Liver (tissue), 9 donors: ENCODE data around the gene KCNMA1. TPM values are rescaled to one million over a fixed set of nuclear protein-coding genes. Genes with fewer than 3 reads are reported as not detected.

Experiments used
- DNase-seq: peaks from one replicate; pipeline ENCODE4 v3.0.0-alpha.2; 2017; ENCODE audit warnings: low spot score
- H3K27ac ChIP-seq, 2 donors: one replicate each; pipeline ENCODE4 v1.7.0; 2013; ENCODE audit warnings: inconsistent platforms in 2 of 2, low read length in 2 of 2, control low read depth in 1 of 2, low read depth in 1 of 2, mild to moderate bottlenecking in 1 of 2
- H3K27me3 ChIP-seq, 4 donors: one replicate each; pipeline versions ENCODE4 v1.6.1 to v1.7.0; 2013; ENCODE audit warnings: low read length in 3 of 4, inconsistent platforms in 1 of 4, mild to moderate bottlenecking in 1 of 4, moderate library complexity in 1 of 4; ENCODE audit not compliant: control insufficient read depth in 4 of 4, insufficient read depth in 4 of 4
- H3K36me3 ChIP-seq, 4 donors: one replicate each; pipeline versions ENCODE4 v1.6.1 to v1.7.0; 2013; ENCODE audit warnings: low read length in 3 of 4, mild to moderate bottlenecking in 3 of 4, low read depth in 1 of 4, moderate library complexity in 1 of 4; ENCODE audit not compliant: control insufficient read depth in 4 of 4, insufficient read depth in 3 of 4
- H3K4me1 ChIP-seq, 4 donors: one replicate each; pipeline versions ENCODE4 v1.6.1 to v1.7.0; 2013; ENCODE audit warnings: low read length in 3 of 4, mild to moderate bottlenecking in 3 of 4, moderate library complexity in 1 of 4; ENCODE audit not compliant: control insufficient read depth in 4 of 4, insufficient read depth in 4 of 4
- H3K4me3 ChIP-seq, 3 donors: one replicate each; pipeline versions ENCODE4 v1.6.1 to v1.7.0; 2013; ENCODE audit warnings: low read length in 3 of 3, control low read depth in 1 of 3, low read depth in 1 of 3, mild to moderate bottlenecking in 1 of 3
- H3K9ac ChIP-seq, 2 donors: one replicate each; pipeline ENCODE4 v1.7.0; 2013; ENCODE audit warnings: low read length in 2 of 2, mild to moderate bottlenecking in 2 of 2, moderate library complexity in 2 of 2, control low read depth in 1 of 2, low read depth in 1 of 2
- H3K9me3 ChIP-seq, 4 donors: one replicate each; pipeline versions ENCODE4 v1.6.1 to v1.7.0; 2013; ENCODE audit warnings: low read length in 3 of 4; ENCODE audit not compliant: control insufficient read depth in 4 of 4
- CTCF ChIP-seq: fragments of 150-350 bp; IDR thresholded peaks from 2 replicates; pipeline ENCODE4 v1.5.1; 2017; ENCODE audit warnings: improper control_type of control experiment, low read depth, low read length; ENCODE audit not compliant: missing input control
- EGR1 ChIP-seq, 2 donors: IDR thresholded peaks; 2 replicates each; pipeline ENCODE4 v1.6.1; 2016 to 2018; ENCODE audit warnings: antibody characterized with exemption in 2 of 2, low read depth in 2 of 2
- FOXA1 ChIP-seq: IDR thresholded peaks from 2 replicates; pipeline ENCODE4 v1.6.1; 2016; ENCODE audit warnings: antibody characterized with exemption
- FOXA2 ChIP-seq: IDR thresholded peaks from 2 replicates; pipeline ENCODE4 v1.6.1; 2016; ENCODE audit warnings: antibody characterized with exemption
- GABPA ChIP-seq, 2 donors: IDR thresholded peaks in 1 of 2; conservative IDR thresholded peaks in 1 of 2; 2 replicates each; pipeline ENCODE4 v1.6.1; 2016; ENCODE audit warnings: antibody characterized with exemption in 2 of 2, mild to moderate bottlenecking in 1 of 2, moderate library complexity in 1 of 2
- HNF4A ChIP-seq, 2 donors: conservative IDR thresholded peaks; 2 replicates each; pipeline ENCODE4 v1.6.1; 2016; ENCODE audit warnings: antibody characterized with exemption in 2 of 2, mild to moderate bottlenecking in 2 of 2
- HNF4G ChIP-seq: IDR thresholded peaks from 2 replicates; pipeline ENCODE4 v1.6.1; 2016; ENCODE audit warnings: antibody characterized with exemption
- JUND ChIP-seq, 2 donors: IDR thresholded peaks; 2 replicates each; pipeline ENCODE4 v1.6.1; 2016; ENCODE audit warnings: antibody characterized with exemption in 2 of 2
- NR2F2 ChIP-seq: IDR thresholded peaks from 2 replicates; pipeline ENCODE4 v1.6.1; 2016; ENCODE audit warnings: antibody characterized with exemption
- RAD21 ChIP-seq, 2 donors: IDR thresholded peaks; 2 replicates each; pipeline ENCODE4 v1.6.1; 2016; ENCODE audit warnings: antibody characterized with exemption in 2 of 2, mild to moderate bottlenecking in 2 of 2
- REST ChIP-seq: IDR thresholded peaks from 2 replicates; pipeline ENCODE4 v1.6.1; 2016; ENCODE audit warnings: antibody characterized with exemption, mild to moderate bottlenecking
- RXRA ChIP-seq, 2 donors: IDR thresholded peaks; 2 replicates each; pipeline ENCODE4 v1.6.1; 2017 to 2018; ENCODE audit warnings: antibody characterized with exemption in 2 of 2, mild to moderate bottlenecking in 1 of 2
- SP1 ChIP-seq: IDR thresholded peaks from 2 replicates; pipeline ENCODE4 v1.6.1; 2018; ENCODE audit warnings: antibody characterized with exemption, mild to moderate bottlenecking
- TAF1 ChIP-seq: conservative IDR thresholded peaks from 2 replicates; pipeline ENCODE4 v1.6.1; 2016; ENCODE audit warnings: antibody characterized with exemption, mild to moderate bottlenecking
- YY1 ChIP-seq: IDR thresholded peaks from 2 replicates; pipeline ENCODE4 v1.6.1; 2016; ENCODE audit warnings: antibody characterized with exemption, mild to moderate bottlenecking
- ZBTB33 ChIP-seq: IDR thresholded peaks from 2 replicates; pipeline ENCODE4 v1.6.1; 2016; ENCODE audit warnings: antibody characterized with exemption
- WGBS: extraction: QIAGEN DNeasy Blood & Tissue Kit; methylation state at CpG from one replicate; pipeline ENCODE4 v1.1.7; 2013; 5-methylcytosine and 5-hydroxymethylcytosine counted together
- polyA plus RNA-seq, 2 donors: library from polyadenylated mRNA; stranded (reverse) in 1 of 2; unstranded in 1 of 2; fragments of 200-250 nt in 1 of 2; fragments of >200 nt in 1 of 2; fragmentation: Nextera tagmentation in 1 of 2; extraction: Ambion mirVana in 1 of 2; gene quantifications; one replicate each; pipeline versions ENCODE4 v1.2.1 to v1.2.3, GENCODE V29; 2013 to 2015
- total RNA-seq, 2 donors: library from RNA; depleted of rRNA; stranded (reverse); fragments of >200 nt; gene quantifications; one replicate each; pipeline ENCODE4 v1.2.3, GENCODE V29; 2014
- TF ChIP-seq, protein P1 (sequence below): IDR thresholded peaks from 2 replicates; pipeline ENCODE4 v1.6.1; 2016; ENCODE audit warnings: antibody characterized with exemption
- TF ChIP-seq, protein P2 (sequence below): IDR thresholded peaks from 2 replicates; pipeline ENCODE4 v1.6.1; 2016; ENCODE audit warnings: antibody characterized with exemption
- donor health status: healthy.
- donor health status: healthy.
- donor health status: healthy.
- donor health status: healthy.
- donor health status: healthy.

The KCNMA1 gene
- total and polyA plus RNA-seq, 4 donors = 2.5 to 9.7 (median 4.7) TPM

DNA sequence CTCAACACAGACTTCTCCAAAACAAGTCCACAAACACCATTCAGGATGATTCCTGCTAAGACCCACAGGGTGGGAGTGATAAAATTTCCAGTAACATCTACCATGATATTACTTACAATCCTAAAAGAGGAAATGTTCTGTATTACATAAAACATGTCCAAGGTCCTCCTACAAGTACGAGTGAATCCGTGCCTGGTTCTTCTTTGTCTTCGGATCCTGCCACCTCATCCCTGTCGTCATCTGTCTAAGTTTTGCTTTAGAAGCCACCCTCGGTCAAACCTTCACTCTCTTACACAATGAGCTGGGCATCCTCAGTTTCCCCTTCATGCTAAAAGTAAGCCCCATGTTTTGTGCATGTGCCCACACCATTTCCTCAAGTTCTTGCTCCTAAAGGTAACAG, 279.0 kb downstream of the KCNMA1 start:
- no peaks in the 10 kb centered on the region for H3K27me3 ChIP-seq
- TF ChIP-seq SP1 (no peak), NR2F2 (no peak), ZBTB33 (no peak), REST (no peak), HNF4A (conservative IDR thresholded peaks at IDR 0.05) (no peak), FOXA1 (no peak), JUND (IDR thresholded peaks at IDR 0.05) (no peak), TAF1 (no peak), RAD21 (IDR thresholded peaks at IDR 0.05) (no peak), YY1 (no peak), CTCF (no peak), RXRA (IDR thresholded peaks at IDR 0.05) (no peak), EGR1 (IDR thresholded peaks at IDR 0.05; ENCODE audit: low read depth in 2 of 2) (no peak), FOXA2 (no peak), GABPA (IDR thresholded peaks at IDR 0.05 in 1 of 2, conservative IDR thresholded peaks at IDR 0.05 in 1 of 2) (no peak), HNF4G (no peak)
- TF ChIP-seq, protein P1, sequence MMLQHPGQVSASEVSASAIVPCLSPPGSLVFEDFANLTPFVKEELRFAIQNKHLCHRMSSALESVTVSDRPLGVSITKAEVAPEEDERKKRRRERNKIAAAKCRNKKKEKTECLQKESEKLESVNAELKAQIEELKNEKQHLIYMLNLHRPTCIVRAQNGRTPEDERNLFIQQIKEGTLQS = no peak
- TF ChIP-seq, protein P2, sequence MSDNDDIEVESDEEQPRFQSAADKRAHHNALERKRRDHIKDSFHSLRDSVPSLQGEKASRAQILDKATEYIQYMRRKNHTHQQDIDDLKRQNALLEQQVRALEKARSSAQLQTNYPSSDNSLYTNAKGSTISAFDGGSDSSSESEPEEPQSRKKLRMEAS = no peak
- no peaks in the 10 kb centered on the region for H3K36me3 ChIP-seq
- no peak overlapping the region for H3K4me3 ChIP-seq
- DNase-seq = no peak
- 94% methylated on average over 5 of the region's 5 CpGs for WGBS
- no peaks in the 10 kb centered on the region for H3K9me3 ChIP-seq
- H3K9ac ChIP-seq = no peak overlapping the region
- H3K27ac ChIP-seq = no peak overlapping the region
- no peaks in the 10 kb centered on the region for H3K4me1 ChIP-seq
